Skeletal muscle cell (primary cell): ENCODE results near the gene GALNT10.

Experiments
- DNase-seq: peaks from one replicate; pipeline ENCODE4 v3.0.0-alpha.2; 2010; ENCODE audit warnings: low read depth
- H3K4me3 ChIP-seq: 2 replicates; pipeline ENCODE4 v1.5.1; 2011; ENCODE audit warnings: low read depth, mild to moderate bottlenecking, control low read depth, low read length, moderate library complexity

Gene GALNT10

GRCh38 chr5:154200221-154200620 lies 9.7 kb downstream of the GALNT10 start:
- no peak overlapping the region for H3K4me3 ChIP-seq
- no peak for DNase-seq

GRCh38 chr5:154201108-154201769 lies 10.7 kb downstream of the GALNT10 start:
- H3K4me3 ChIP-seq, result no peak overlapping the region
- DNase-seq, result no peak

GRCh38 chr5:154202379-154203260 lies 12.1 kb downstream of the GALNT10 start:
- DNase-seq, result no peak

GRCh38 chr5:154203798-154204578 lies 13.5 kb downstream of the GALNT10 start:
- no peak overlapping the region for H3K4me3 ChIP-seq
- DNase-seq, result no peak

More at GRCh38 chr5:154202379-154203260, 12.1 kb downstream of the GALNT10 start:
- no peak overlapping the region for H3K4me3 ChIP-seq

- no peak overlapping the region for H3K4me3 ChIP-seq
- DNase-seq, result no peak
These were observed 15.0 kb downstream of the GALNT10 start for GRCh38 chr5:154205441-154206117.

GRCh38 chr5:154206311-154206710 lies 15.8 kb downstream of the GALNT10 start:
- no peak overlapping the region for H3K4me3 ChIP-seq
- no peak for DNase-seq

GRCh38 chr5:154207204-154207603 lies 16.7 kb downstream of the GALNT10 start:
- H3K4me3 ChIP-seq, result no peak overlapping the region
- no peak for DNase-seq

GRCh38 chr5:154209591-154210081 lies 19.1 kb downstream of the GALNT10 start:
- H3K4me3 ChIP-seq, result no peak overlapping the region
- no peak for DNase-seq

- no peak for DNase-seq
- no peak overlapping the region for H3K4me3 ChIP-seq
These were observed 19.6 kb downstream of the GALNT10 start for GRCh38 chr5:154210163-154210562.

GRCh38 chr5:154211641-154212390 lies 21.3 kb downstream of the GALNT10 start:
- no peak overlapping the region for H3K4me3 ChIP-seq
- no peak for DNase-seq

- no peak for DNase-seq
- no peak overlapping the region for H3K4me3 ChIP-seq
These were observed 23.1 kb downstream of the GALNT10 start for GRCh38 chr5:154213592-154213991.

- H3K4me3 ChIP-seq, result no peak overlapping the region
- no peak for DNase-seq
These were observed 24.0 kb downstream of the GALNT10 start for GRCh38 chr5:154214371-154215106.

- no peak overlapping the region for H3K4me3 ChIP-seq
- no peak for DNase-seq
These were observed 25.2 kb downstream of the GALNT10 start for GRCh38 chr5:154215571-154216325.

- H3K4me3 ChIP-seq, result no peak overlapping the region
- DNase-seq, result no peak
These were observed 26.9 kb downstream of the GALNT10 start for GRCh38 chr5:154217462-154217861.

- H3K4me3 ChIP-seq, result no peak overlapping the region
- no peak for DNase-seq
These were observed 28.3 kb downstream of the GALNT10 start for GRCh38 chr5:154218786-154219185.

- peak; percentile 36 for DNase-seq
- H3K4me3 ChIP-seq, result no peak overlapping the region
These were observed 30.1 kb downstream of the GALNT10 start for GRCh38 chr5:154220625-154221024.

- peak; percentile 57 for DNase-seq
- no peak overlapping the region for H3K4me3 ChIP-seq
These were observed 30.9 kb downstream of the GALNT10 start for GRCh38 chr5:154221371-154221896.
